HG03460 (cell line): ENCODE measurements around the gene GPR55.

Experiments used
- ATAC-seq: cut with Tn5 transposase; IDR thresholded peaks from one replicate; pipeline ENCODE4 v1.9.1; 2021; ENCODE audit not compliant: unreplicated experiment

The GPR55 gene

DNA sequence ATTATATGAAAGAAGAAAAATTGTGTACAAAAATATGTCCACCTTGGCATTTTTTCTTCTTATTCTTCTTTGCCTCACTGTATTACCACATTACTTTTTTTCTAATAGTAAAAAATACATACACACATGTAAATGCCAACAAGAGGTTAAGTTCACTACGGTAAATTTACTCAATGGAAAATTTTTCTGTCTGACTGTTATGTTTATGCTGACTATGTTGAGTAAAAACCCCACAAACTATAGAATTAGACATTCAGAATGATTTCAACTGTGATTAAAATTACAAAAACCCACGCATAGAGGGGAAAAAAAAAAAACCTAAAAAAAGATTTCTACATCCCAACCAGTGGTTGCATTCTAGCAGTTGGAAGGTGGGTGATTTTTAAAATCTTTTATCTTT lies 5.4 kb downstream of the GPR55 start:
- no peak for ATAC-seq

GRCh38 chr2:230919240-230919639 lies 5.8 kb downstream of the GPR55 start:
- ATAC-seq, result no peak

DNA sequence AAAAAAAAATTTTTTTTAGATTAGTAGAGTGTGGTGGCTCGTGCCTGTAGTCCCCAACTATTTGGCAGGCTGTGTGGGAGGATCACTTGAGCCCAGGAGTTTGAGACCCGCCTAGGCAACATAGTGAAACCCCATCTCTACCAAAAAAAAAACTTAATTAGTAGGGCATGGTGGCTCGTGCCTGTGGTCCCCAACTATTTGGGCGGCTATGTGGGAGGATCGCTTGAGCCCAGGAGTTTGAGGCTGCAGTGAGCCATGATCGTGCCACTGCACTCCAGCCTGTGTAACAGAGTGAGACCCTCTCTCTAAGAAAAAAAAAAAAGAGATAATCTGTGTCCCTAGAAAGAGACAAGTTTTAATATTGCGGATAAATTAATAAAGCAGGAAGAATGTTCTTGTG lies 8.8 kb downstream of the GPR55 start:
- ATAC-seq, result no peak

DNA sequence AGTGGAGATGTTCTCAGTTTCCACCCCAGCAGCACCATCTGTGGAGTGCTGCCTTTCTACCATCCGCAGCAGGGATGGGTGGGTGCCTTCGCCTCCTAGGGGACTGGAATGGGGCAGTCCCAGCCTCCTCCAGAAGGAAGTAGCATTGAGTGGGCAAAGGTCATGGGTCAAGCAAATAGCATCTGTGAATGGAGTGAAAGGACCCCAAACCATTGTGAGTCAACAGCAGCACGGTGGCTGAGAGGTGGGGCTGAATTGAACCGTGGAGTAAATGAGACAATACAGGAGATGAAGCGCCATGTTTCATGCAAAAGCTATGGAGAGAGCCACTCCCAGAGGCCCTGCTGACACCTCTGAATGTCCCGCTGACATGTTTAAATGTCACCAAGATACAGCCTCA lies 9.7 kb downstream of the GPR55 start:
- ATAC-seq, result no peak

GRCh38 chr2:230914886-230915285 lies 10.2 kb downstream of the GPR55 start:
- no peak for ATAC-seq

DNA sequence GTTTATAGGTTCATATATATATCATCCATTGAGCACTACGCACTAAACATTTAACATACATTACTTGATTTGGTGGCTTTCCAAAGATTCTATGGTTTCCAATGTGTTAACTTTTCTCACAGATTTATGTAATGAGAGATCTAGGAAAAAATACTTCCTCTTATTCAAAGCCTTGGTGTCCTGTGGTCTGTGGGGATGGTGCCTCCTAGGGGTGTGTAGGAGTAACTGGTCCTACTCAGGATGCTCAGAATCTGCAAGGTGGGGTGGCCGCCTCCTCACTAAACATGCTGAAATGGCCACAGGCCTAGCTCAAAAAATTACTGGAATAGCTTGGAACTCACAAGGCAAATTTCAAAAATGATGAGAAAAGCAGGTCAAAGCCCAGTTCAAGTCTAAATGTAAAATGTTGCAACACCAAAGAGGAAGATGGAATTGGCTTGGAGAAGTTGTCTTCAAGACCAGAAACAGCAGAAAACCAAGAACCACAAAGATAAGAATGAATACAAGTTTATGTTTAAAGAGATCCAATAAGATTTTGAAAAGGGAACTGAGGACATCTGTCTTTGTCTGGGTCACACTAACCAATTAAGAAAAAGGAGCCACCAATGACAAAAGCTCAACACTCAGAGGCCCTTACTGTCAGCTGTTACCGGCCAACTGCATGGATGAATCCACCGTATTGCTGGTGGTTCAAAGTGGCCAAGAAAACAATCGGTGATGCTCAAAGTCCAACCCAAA lies 11.5 kb downstream of the GPR55 start:
- ATAC-seq, result no peak

DNA sequence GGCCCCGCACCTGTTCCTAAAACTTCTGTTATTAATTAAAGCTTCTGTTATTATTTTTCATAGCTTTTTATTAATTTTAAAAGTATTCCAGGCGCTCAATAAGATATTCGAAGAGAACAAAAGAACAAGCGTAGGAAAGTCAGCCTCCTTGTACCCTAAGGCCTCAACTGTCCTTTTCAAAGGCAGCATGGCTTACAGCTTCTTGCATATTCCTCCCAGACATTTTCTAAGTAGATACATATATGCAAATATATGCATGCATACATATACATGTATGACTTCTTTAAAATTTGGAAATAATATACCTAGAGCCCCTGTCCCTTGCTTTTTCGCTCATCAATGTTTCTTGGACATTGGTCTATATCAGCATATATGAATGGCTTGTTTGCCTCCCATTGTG lies 12.3 kb downstream of the GPR55 start:
- no peak for ATAC-seq

GRCh38 chr2:230912046-230912445 lies 13.0 kb downstream of the GPR55 start:
- ATAC-seq, result no peak

- ATAC-seq, result no peak
Measured at GRCh38 chr2:230910546-230911177, 14.4 kb downstream of the GPR55 start.

DNA sequence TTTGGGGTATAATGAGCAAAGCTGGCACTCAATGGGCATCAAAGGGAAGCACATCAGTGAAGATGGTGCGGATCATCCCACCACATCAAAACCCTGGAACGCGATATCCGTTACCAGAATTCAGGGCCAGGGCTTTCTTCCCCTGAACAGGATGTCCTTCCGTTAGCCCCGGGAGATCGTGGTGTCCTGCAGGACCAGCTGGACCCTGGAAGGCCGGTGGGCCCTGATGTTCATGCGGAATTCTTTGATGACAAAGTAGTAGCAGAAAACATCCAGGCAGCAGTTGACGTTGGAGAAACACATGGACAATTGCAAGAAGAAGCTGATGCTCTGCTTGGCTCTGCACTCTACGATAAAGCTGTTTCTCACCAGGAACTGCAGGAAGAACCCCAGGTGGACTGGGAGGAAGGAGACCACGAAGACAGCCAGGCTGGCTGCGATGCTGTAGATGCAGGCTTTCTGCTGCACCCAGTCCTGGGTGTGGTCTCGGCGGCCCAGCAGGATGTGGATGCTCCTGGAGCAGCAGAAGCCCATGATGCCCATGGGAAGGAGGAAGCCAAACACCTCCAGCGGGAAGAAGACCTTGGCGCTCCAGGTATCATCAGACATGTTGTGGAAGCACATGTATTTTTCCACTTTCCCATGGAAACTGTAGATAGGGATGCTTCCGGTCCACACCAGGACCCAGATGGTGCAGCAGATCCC lies 15.0 kb downstream of the GPR55 start:
- no peak for ATAC-seq

DNA sequence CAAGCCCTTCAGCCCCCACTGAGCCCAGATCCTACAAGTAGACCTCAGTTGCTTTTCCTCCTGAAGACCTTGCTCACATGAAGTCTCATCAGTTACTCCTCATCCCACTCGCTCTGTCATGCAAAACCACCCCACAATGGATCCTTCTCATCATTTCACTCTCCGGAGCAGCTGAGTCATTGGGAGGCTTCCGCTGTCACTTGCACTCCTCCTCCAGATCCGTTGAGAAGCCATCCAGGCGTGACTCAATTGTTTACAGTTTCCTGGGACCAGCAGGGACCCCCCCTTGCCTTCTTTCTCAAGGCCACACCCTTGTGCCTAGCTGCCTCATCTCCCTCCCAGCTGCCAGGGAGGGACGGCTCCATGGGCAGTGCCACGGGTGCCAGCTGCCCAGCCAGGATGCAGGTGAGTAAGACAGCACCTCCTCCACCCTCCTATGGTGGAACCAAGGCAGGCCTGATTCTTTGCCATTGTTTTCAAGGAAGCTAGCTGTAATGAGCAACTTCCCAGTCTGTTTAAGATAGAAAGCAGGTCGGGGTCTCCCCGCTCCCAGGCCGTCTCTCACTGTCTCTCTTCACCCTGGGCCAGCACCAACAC lies 16.3 kb downstream of the GPR55 start:
- no peak for ATAC-seq

- ATAC-seq, result no peak
Measured at GRCh38 chr2:230908092-230908594, 16.9 kb downstream of the GPR55 start.

DNA sequence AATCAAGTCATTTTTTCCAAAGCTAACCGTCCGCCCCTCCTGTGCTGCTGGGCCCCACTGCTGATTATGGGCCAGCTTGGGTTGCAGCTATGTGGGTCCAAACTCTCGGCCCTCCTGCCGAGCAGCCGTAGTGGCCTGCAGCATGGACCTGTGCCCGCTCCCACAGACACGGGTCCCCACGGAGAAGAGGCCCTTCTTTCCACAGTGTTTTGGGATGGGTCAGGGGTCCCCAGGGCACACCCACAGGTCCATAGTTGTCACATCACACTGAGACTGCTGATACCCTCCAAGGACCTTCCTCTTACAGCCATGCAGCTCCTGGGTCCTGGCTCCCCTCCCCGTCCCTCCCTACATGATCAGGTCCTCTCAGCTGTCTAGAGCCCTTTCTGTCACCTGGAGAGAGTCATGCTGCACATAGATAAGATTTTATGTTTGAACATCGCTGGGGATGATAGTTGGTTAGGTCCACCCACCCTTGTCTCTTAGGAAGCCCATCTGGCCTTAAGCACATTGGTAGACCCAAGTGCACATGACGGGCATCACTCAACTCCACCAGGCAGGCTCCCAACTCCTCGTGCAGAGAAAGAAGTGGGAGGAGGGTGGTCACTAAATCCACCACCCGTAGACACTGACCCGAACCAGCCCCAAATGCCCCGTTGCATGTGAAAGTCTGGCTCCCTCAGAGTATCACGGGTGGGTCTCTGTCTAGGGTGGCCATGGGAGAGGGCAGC lies 17.5 kb downstream of the GPR55 start:
- ATAC-seq, result no peak

GRCh38 chr2:230906471-230907230 lies 18.4 kb downstream of the GPR55 start:
- no peak for ATAC-seq

DNA sequence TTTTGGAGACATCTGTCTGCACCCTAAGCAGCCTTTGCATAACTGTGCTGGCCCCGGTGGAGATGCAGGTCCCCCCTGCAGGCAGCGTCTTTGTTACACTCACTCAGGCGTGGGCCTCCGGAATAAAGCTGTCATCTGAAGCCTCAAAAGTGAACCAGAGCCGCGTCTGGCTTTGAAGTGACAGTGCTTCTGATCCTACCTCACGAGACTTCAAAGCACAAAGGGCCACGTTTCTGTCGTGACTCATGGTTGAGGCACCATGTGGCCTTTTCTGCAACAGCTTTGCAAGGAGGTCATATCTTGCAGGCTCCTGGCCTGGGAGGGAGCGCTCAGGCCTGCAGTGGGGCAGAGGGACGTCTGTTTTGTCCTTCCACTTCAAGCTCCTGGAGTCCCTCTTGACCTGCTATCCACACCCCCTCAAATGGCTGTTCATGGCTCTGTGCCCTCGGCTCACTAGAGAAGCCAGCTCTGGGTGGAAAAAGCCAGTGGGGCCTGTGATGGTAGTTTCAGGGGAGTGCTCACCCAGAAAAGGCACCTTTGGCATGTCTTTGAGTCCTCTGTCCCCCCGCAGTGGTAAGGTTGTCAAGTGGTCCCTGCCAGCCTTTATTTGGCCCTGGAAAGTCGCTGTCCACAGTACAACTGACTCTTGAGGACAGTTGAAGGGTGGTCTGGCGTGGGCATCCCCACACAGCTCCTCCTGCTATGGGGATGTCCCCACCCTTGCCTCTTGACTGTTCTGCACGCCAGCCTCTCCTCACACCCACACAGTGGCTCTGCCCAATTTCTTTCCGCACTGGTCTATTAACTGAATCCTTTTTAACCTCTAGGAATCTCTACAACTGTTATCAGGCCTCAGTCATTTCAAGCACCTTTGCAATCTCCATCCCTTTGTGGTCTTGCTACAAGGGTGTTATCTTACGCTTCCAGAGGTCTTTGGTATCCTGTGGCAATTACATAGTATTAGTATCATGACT lies 19.3 kb downstream of the GPR55 start:
- ATAC-seq, result no peak

DNA sequence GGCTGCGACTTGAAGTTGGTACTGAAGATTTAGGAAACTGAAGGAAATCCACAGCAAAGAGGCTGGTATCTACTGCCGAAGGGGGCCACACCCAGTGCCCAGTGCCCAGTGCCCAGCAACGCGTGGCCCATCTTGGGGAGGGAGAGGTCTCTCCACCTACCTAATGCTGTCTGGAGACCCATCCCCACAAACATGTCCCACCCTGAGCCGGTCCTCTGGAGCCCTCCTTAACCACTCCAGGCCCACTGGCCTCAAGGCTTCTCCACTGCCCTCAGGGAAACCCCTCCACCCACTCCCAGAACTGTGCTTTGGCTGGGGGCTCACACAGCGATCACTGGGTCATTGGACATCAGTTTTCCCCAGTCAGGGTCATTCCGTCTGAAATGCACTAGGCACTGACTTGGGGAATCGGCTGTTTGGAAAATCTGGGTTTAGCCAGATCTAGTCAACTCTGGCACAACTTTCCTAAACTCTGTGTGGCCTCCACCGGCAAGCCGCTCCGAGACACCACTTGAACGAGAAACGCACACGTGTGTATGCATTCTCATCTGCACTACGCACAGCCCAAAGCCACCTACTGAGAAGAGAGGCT lies 20.1 kb downstream of the GPR55 start:
- ATAC-seq, result no peak

- ATAC-seq, result no peak
Measured at GRCh38 chr2:230903231-230904150, 21.6 kb downstream of the GPR55 start.
